Lower leg skin (tissue), 3 donors: ENCODE results near the gene MAP1LC3B.

Experiments
- CTCF ChIP-seq, 3 donors: fragments of 450-650 bp; IDR thresholded peaks; one replicate each; pipeline ENCODE4 v1.5.1; 2016; ENCODE audit warnings: antibody characterized with exemption in 3 of 3, mild to moderate bottlenecking in 3 of 3, moderate library complexity in 2 of 3
- POLR2A ChIP-seq, 2 donors: fragments of 450-650 bp; IDR thresholded peaks; one replicate each; pipeline ENCODE4 v1.6.1; 2016 to 2017; ENCODE audit warnings: antibody characterized with exemption in 2 of 2, mild to moderate bottlenecking in 1 of 2, moderate library complexity in 1 of 2

DNA sequence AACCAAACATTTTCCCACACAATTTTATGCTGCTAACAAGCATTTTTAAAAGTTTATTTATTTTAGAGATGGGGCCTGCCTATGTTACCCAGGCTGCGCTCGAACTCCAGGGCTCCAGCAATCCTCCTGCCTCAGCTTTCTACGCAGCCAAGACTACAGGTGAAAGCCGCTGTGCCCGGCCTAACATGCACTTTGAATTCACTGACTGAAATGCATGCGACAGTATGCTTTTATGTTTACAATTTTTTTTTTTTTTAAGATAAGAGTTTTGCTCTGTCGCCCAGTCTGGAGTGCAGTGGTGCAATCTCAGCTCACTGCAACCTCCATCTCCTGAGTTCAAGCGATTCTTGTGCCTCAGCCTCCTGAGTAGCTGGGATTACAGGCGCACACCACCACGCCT is 47.8 kb downstream of the MAP1LC3B start:
- TF ChIP-seq CTCF (IDR thresholded peaks at IDR 0.05) (no peak), POLR2A (IDR thresholded peaks at IDR 0.05) (no peak)
